HG03378 (cell line): ENCODE measurements around the gene HSPA6.
"Not testable (repeated sequence)": the region's sequence is repeated elsewhere in the genome, so short reads cannot be mapped to it uniquely, and the experiment has no call there.

ENCODE experiments used
- ATAC-seq: cut with Tn5 transposase; IDR thresholded peaks from one replicate; pipeline ENCODE4 v1.9.1; 2021; ENCODE audit warnings: mild to moderate bottlenecking, moderate library complexity; ENCODE audit not compliant: unreplicated experiment

The HSPA6 gene

GRCh38 chr1:161502641-161503393 is 21.5 kb upstream of the HSPA6 start:
- ATAC-seq = no peak

GRCh38 chr1:161503394-161503748 is 21.0 kb upstream of the HSPA6 start:
- ATAC-seq = no peak

- no peak for ATAC-seq
Measured at GRCh38 chr1:161505686-161506085, 18.7 kb upstream of the HSPA6 start.

- ATAC-seq = no peak
Measured at GRCh38 chr1:161506336-161507223, 17.8 kb upstream of the HSPA6 start.

GRCh38 chr1:161510477-161510876 is 13.9 kb upstream of the HSPA6 start:
- ATAC-seq = no peak

GRCh38 chr1:161511018-161511755 is 13.2 kb upstream of the HSPA6 start:
- no peak for ATAC-seq

- ATAC-seq = no peak
Measured at GRCh38 chr1:161511756-161512060, 12.6 kb upstream of the HSPA6 start.

- not testable (repeated sequence) for ATAC-seq
Measured at GRCh38 chr1:161512636-161513447, 11.5 kb upstream of the HSPA6 start.

GRCh38 chr1:161513448-161513780 is 10.9 kb upstream of the HSPA6 start:
- not testable (repeated sequence) for ATAC-seq

- ATAC-seq = not testable (repeated sequence)
Measured at GRCh38 chr1:161513953-161514352, 10.4 kb upstream of the HSPA6 start.

- ATAC-seq = not testable (repeated sequence)
Measured at GRCh38 chr1:161523041-161523816, 1.1 kb upstream of the HSPA6 start.

- peak; percentile 15 for ATAC-seq
Measured at GRCh38 chr1:161524742-161525291, 477 bp downstream of the HSPA6 start.

GRCh38 chr1:161525321-161525720 is 981 bp downstream of the HSPA6 start:
- ATAC-seq = not testable (repeated sequence)

- ATAC-seq = not testable (repeated sequence)
Measured at GRCh38 chr1:161525918-161526317, 1.6 kb downstream of the HSPA6 start.

GRCh38 chr1:161528550-161528949 is 4.2 kb downstream of the HSPA6 start:
- not testable (repeated sequence) for ATAC-seq

- ATAC-seq = not testable (repeated sequence)
Measured at GRCh38 chr1:161529463-161530104, 5.2 kb downstream of the HSPA6 start.

- ATAC-seq = peak; percentile 43
Measured at GRCh38 chr1:161530158-161530557, 5.8 kb downstream of the HSPA6 start.

- peak; percentile 62 for ATAC-seq
Measured at GRCh38 chr1:161530671-161531641, 6.6 kb downstream of the HSPA6 start.
